ENCODE measurements around the gene WDR5B. TPM values are rescaled to one million over a fixed set of nuclear protein-coding genes. Genes with fewer than 3 reads are reported as not detected.

WDR5B gene
- total RNA-seq, 1 donor from 2014 or later = 11.8 TPM

DNA sequence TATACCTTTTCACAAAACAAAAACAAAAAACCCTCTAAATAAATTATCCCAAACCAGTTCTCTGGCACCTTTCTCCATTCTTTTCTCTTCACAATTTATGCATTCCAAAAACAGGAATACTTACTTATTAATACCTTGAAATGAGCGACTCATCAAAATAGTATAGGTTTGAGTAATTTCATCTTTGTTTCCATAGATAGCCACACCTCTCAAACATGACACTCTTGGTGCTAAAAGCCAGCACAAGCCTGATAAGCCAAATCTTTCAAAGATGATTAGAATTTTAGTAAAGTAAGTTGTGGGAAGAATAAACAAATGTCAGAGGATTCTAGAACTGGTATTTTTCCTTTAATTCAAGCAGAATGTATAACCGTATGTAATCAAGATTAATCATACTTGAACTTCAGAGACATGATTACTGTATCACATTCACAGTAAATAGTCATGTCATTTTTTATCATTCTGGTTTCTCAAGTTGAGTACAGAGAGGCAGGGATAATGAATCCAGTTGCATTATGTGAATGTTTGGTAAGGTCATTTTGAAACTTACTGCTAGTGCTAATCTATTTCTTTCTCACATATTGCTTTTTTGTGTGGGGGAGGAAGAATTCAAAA is 12.1 kb upstream of the WDR5B start:
- Histone ChIP-seq H3K4me1 (no peaks in the 10 kb centered on the region), H4K20me1 (ENCODE audit: low read depth) (no peaks in the 10 kb centered on the region), H3K4me2 (no peak overlapping the region), H3K9ac (no peak overlapping the region), H3K27ac (no peak overlapping the region), H3K79me2 (ENCODE audit: low read depth) (peaks cover 15% of the 10 kb centered on the region), H2AFZ (replicated peaks) (no peak overlapping the region), H3K36me3 (peaks cover 3% of the 10 kb centered on the region), H3K27me3 (no peaks in the 10 kb centered on the region), H3F3A (ENCODE audit: low read depth) (peaks cover 28% of the 10 kb centered on the region), H3K4me3 (no peak overlapping the region), H3K9me3 (ENCODE audit: low read depth) (no peaks in the 10 kb centered on the region)
- DNase-seq (ENCODE audit: low spot score) = no peak
- Mint-ChIP-seq H3K4me1 (no peaks in the 10 kb centered on the region), H3K27ac (no peak overlapping the region), H3K27me3 (ENCODE audit: insufficient read depth, low read depth) (no peaks in the 10 kb centered on the region), H3K4me3 (no peak overlapping the region), H3K9me3 (no peaks in the 10 kb centered on the region), H3K36me3 (peaks cover 31% of the 10 kb centered on the region)
- TF ChIP-seq, protein P1, sequence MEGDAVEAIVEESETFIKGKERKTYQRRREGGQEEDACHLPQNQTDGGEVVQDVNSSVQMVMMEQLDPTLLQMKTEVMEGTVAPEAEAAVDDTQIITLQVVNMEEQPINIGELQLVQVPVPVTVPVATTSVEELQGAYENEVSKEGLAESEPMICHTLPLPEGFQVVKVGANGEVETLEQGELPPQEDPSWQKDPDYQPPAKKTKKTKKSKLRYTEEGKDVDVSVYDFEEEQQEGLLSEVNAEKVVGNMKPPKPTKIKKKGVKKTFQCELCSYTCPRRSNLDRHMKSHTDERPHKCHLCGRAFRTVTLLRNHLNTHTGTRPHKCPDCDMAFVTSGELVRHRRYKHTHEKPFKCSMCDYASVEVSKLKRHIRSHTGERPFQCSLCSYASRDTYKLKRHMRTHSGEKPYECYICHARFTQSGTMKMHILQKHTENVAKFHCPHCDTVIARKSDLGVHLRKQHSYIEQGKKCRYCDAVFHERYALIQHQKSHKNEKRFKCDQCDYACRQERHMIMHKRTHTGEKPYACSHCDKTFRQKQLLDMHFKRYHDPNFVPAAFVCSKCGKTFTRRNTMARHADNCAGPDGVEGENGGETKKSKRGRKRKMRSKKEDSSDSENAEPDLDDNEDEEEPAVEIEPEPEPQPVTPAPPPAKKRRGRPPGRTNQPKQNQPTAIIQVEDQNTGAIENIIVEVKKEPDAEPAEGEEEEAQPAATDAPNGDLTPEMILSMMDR (IDR thresholded peaks at IDR 0.05) = no peak
- TF ChIP-seq EZH2phosphoT487 (IDR thresholded peaks at IDR 0.05) = no peak
- TF ChIP-seq EZH2 (IDR thresholded peaks at IDR 0.05) = no peak

DNA sequence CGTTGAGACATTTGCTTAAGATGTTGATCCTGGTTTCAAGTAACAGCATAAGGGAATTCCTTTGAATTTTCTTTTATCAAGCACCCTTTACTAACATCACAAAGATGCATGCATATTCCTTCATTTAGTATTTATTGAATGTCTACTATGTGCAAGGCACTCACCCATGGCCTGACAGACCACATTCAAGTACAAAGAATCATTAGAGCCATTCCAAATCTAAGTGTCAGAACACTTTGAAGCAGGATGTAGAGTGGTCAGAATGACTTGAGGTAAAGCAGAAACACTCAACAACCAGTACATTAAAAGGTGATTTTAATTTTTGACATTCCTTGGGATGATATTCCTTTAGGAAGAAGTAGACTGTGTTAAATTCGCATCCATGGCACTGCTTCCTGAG is 6.0 kb upstream of the WDR5B start:
- H3K4me1 Mint-ChIP-seq = peaks cover 4% of the 10 kb centered on the region
- H3K4me3 Mint-ChIP-seq = no peak overlapping the region
- no peak overlapping the region for H3K9ac ChIP-seq
- peaks cover 7% of the 10 kb centered on the region for H3K4me1 ChIP-seq
- peaks cover 10% of the 10 kb centered on the region for H3K36me3 Mint-ChIP-seq
- H3K4me3 ChIP-seq = no peak overlapping the region
- H4K20me1 ChIP-seq (ENCODE audit: low read depth) = no peaks in the 10 kb centered on the region
- no peak for DNase-seq (ENCODE audit: low spot score)
- no peak overlapping the region for H2AFZ ChIP-seq (replicated peaks)
- no peaks in the 10 kb centered on the region for H3K27me3 ChIP-seq
- no peak overlapping the region for H3K4me2 ChIP-seq
- H3K27ac Mint-ChIP-seq = no peak overlapping the region
- H3K27ac ChIP-seq = no peak overlapping the region
- no peaks in the 10 kb centered on the region for H3K9me3 Mint-ChIP-seq
- peaks cover 44% of the 10 kb centered on the region for H3K79me2 ChIP-seq (ENCODE audit: low read depth)
- H3K9me3 ChIP-seq (ENCODE audit: low read depth) = no peaks in the 10 kb centered on the region
- no peak for TF ChIP-seq EZH2 (IDR thresholded peaks at IDR 0.05)
- TF ChIP-seq EZH2phosphoT487 (IDR thresholded peaks at IDR 0.05) = no peak
- TF ChIP-seq, protein P1 (IDR thresholded peaks at IDR 0.05) = no peak
- H3K36me3 ChIP-seq = peaks cover 3% of the 10 kb centered on the region
- peaks cover 27% of the 10 kb centered on the region for H3F3A ChIP-seq (ENCODE audit: low read depth)
- peaks cover under 1% of the 10 kb centered on the region for H3K27me3 Mint-ChIP-seq (ENCODE audit: insufficient read depth, low read depth)

DNA sequence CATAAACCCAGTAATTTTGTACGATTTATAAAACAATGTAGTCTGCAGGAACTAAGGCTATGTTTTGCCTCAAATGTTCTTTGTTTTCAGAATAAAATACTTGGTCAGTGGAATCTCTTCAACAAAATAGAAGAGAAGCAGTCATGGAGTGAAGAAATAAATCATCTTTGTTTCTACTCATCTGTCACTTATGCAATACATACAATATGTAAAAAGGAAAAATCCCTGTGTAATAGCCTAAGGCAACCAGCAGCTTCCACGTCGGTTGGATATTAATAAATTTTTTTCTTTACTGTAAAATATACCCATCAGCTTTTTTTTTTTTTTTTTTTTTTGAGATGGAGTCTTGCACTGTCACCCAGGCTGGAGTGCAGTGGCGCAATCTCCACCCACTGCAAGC is 5.2 kb upstream of the WDR5B start:
- no peak overlapping the region for H3K4me3 ChIP-seq
- H3K36me3 ChIP-seq = peaks cover 3% of the 10 kb centered on the region
- peaks cover 4% of the 10 kb centered on the region for H3K27me3 Mint-ChIP-seq (ENCODE audit: insufficient read depth, low read depth)
- peaks cover 7% of the 10 kb centered on the region for H3K4me1 ChIP-seq
- H3K27ac Mint-ChIP-seq = no peak overlapping the region
- H3K4me1 Mint-ChIP-seq = peaks cover 12% of the 10 kb centered on the region
- H3K9ac ChIP-seq = no peak overlapping the region
- peaks cover 4% of the 10 kb centered on the region for H3K36me3 Mint-ChIP-seq
- peaks cover 50% of the 10 kb centered on the region for H3K79me2 ChIP-seq (ENCODE audit: low read depth)
- peaks cover 27% of the 10 kb centered on the region for H3F3A ChIP-seq (ENCODE audit: low read depth)
- no peaks in the 10 kb centered on the region for H3K9me3 Mint-ChIP-seq
- no peaks in the 10 kb centered on the region for H3K27me3 ChIP-seq
- H4K20me1 ChIP-seq (ENCODE audit: low read depth) = no peaks in the 10 kb centered on the region
- DNase-seq (ENCODE audit: low spot score) = no peak
- no peak overlapping the region for H3K27ac ChIP-seq
- H3K9me3 ChIP-seq (ENCODE audit: low read depth) = no peaks in the 10 kb centered on the region
- no peak overlapping the region for H3K4me2 ChIP-seq
- no peak overlapping the region for H3K4me3 Mint-ChIP-seq
- H2AFZ ChIP-seq (replicated peaks) = no peak overlapping the region
- TF ChIP-seq EZH2phosphoT487 (IDR thresholded peaks at IDR 0.05) (no peak), EZH2 (IDR thresholded peaks at IDR 0.05) (no peak)
- TF ChIP-seq, protein P1 (IDR thresholded peaks at IDR 0.05) = no peak
